Measurements from ENCODE around the gene SMAD2. TPM values are rescaled to one million over a fixed set of nuclear protein-coding genes. Genes with fewer than 3 reads are reported as not detected.
A peak's percentile ranks its signal among the peaks of the same experiment; 100 is the strongest.

SMAD2 gene
- total RNA-seq, 2 donors from 2014 or later: 92.1 to 102 TPM

DNA sequence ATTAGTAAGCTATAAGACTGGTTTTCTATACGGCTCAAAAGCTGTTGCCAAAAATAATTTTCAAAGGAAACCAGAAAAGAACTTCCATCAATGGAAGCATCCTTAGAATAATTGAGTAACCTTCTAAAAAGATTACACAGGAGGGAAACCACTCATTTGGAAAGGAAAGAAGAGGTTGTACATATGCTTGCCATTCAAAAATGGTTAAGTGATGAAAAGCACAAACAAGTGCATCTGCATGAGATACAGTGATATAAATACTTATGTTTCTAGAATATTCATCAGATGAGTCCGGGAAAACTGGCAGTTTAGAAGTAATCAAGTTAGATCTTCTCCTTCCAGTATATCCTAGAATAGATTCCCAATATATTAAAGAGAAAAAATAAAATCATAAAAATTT is 20.1 kb upstream of the SMAD2 start:
- Mint-ChIP-seq H3K9me3 (no peaks in the 10 kb centered on the region), H3K27ac (no peak overlapping the region), H3K4me3 (no peak overlapping the region), H3K4me1 (ENCODE audit: low read depth in 2 of 2) (peaks cover 11 to 16% of the 10 kb centered on the region in 2 donors), H3K27me3 (no peaks in the 10 kb centered on the region), H3K36me3 (no peaks in the 10 kb centered on the region)
- ATAC-seq (no peak), DNase-seq (ENCODE audit: low spot score) (no peak)

DNA sequence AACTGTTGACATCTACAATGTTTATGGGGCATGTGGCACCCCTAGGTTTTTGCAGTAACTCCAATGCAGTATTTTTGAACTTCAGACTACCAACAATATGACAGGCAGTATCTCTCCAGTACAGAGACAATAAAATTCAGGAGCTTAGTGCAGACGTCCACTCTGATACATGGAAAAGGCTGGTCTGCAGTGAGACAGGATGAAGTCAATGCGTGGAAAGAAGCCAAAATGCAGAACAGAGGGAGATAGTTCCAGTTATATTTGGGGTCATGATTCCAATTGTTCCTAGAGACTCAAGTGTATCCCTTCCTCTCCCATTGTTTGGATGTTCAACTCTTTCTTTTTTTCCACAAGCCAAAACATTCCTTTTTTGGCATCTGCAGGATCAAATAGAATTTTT is 18.7 kb upstream of the SMAD2 start:
- DNase-seq (ENCODE audit: low spot score) (no peak), ATAC-seq (no peak)
- peaks cover 0 to 8% of the 10 kb centered on the region in 2 donors for H3K27me3 Mint-ChIP-seq
- H3K9me3 Mint-ChIP-seq: no peaks in the 10 kb centered on the region
- H3K36me3 Mint-ChIP-seq: peaks cover 4% of the 10 kb centered on the region
- no peak overlapping the region for H3K27ac Mint-ChIP-seq
- H3K4me3 Mint-ChIP-seq: no peak overlapping the region
- peaks cover 11 to 13% of the 10 kb centered on the region in 2 donors for H3K4me1 Mint-ChIP-seq (ENCODE audit: low read depth in 2 of 2)

DNA sequence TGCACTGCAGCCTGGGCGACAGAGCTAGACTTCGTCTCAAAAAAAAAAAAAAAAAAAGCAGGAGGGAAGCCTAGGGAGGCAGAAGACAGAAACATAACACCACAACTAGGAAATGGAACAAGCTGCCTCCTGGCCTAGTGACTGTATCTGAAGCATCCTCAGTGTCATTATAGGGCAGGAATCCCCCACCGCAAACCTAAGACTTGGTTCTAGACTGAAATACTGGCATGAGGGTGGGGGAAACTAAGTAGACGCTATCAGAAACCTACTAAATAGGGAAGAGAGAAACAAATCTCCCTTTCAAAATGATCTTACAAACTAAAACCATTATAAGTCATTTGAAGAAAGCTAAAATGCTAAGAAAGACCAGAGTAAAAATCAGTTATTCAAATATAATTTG is 16.4 kb upstream of the SMAD2 start:
- H3K9me3 Mint-ChIP-seq: no peaks in the 10 kb centered on the region
- H3K27me3 Mint-ChIP-seq: peaks cover 0 to 18% of the 10 kb centered on the region in 2 donors
- no peak overlapping the region for H3K4me3 Mint-ChIP-seq
- H3K27ac Mint-ChIP-seq: no peak overlapping the region
- peaks cover 4% of the 10 kb centered on the region for H3K36me3 Mint-ChIP-seq
- no peak for DNase-seq (ENCODE audit: low spot score)
- no peak for ATAC-seq
- H3K4me1 Mint-ChIP-seq (ENCODE audit: low read depth in 2 of 2): peaks cover under 1 to 5% of the 10 kb centered on the region in 2 donors

DNA sequence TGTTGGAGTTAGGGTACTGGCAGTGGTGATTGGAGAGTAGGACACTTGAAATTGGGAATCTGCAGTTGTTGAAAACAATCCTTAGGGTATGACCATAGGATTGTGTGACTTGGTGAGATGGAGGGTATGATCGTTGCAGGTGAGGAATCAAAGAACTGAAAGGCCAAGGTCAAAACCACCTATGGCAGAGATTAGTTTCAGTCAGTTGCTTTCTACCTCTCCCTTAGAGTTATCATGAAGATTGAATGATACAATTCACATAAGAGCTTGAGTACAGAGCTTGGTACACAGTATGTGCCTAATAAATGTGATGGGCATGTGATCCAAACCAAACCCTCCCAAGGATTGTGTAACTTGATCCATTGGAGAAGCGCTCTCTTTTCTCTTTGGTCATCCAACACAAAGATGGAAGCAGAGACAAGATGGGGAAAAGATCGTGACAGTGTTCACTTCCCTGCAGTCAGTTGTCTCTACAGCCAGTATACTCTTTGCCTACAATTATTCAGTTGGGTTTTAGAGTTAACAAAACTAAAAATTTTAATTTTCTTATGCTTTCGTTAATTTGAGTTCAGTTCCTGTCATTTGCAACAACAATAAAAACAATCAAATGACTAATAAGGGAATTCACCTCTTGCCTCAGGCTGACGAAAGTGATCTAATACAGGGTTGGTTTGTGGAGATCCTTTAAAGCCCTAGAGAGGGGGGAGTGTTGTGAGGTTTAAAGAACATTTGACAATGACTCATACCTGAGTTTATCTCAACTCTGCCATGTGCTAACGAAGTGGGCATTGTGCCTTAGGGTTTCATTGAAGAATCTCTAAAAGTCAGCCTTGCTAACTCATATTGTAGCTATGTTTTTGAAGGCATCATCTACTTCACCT is 14.8 kb upstream of the SMAD2 start:
- Mint-ChIP-seq H3K36me3 (peaks cover 4% of the 10 kb centered on the region), H3K27ac (no peak overlapping the region), H3K9me3 (no peaks in the 10 kb centered on the region), H3K27me3 (peaks cover 2 to 18% of the 10 kb centered on the region in 2 donors), H3K4me3 (no peak overlapping the region), H3K4me1 (ENCODE audit: low read depth in 2 of 2) (peaks cover 0 to 5% of the 10 kb centered on the region in 2 donors)
- DNase-seq (ENCODE audit: low spot score) (no peak), ATAC-seq (peak in 1 of 2 donors; percentile 71)

DNA sequence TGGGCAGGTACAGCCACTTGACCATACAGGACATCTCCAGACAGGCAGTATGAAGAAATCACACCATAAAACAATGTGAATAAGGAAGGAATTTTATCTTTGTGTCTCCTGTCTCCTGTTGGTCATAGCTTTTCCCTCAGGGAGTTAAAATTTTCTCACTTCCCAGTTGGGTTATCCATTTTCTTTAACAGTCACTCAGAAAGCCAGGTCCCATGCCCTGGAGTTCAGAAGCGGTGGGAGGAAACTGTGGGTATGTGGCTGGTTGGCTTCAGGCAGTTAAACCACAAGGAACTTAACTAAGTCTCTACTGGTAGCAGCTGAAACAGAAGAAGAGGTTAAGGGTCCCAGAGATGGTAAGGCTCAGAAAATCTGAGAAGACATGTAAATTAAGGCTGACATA is 6.5 kb upstream of the SMAD2 start:
- no peak overlapping the region for H3K27ac Mint-ChIP-seq
- H3K4me3 Mint-ChIP-seq: no peak overlapping the region
- no peak for DNase-seq (ENCODE audit: low spot score)
- no peak for ATAC-seq
- H3K4me1 Mint-ChIP-seq (ENCODE audit: low read depth in 2 of 2): peaks cover 3 to 8% of the 10 kb centered on the region in 2 donors
- no peaks in the 10 kb centered on the region for H3K9me3 Mint-ChIP-seq
- no peaks in the 10 kb centered on the region for H3K36me3 Mint-ChIP-seq
- H3K27me3 Mint-ChIP-seq: peaks cover 0 to 5% of the 10 kb centered on the region in 2 donors

DNA sequence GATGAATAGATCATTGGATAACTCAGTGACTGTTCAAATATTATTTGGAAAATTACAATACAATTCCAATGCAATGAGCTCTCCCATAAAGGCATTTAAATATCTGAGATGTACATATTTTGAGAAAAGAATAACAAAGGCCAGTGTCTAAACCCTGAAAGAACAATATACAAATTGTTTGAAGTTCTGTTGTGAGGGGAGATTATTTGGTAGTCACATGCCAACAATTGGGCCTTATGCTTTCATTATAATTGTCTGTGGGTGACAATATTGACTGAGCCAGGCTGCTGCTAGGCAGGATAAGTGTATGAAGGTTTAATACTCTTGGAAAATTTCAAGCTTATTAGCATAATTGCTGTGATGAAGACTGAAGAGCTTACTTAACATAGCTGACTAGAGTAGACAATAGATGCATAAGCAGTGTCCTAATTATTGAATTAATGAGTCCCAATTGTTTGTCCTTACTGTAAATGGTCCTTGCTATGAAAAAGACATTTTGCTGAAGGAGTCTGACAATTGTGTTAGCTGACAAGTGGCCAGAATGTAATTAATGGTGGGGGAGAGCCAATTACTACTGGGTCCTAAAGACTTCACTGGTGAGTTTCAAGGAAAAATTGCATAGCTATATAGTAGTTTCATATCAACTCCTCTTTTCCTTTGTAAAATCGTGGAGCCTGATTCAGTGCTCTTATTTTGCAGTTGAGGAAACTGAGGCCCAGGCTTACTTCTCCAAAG is 5.0 kb upstream of the SMAD2 start:
- H3K27ac Mint-ChIP-seq: no peak overlapping the region
- H3K36me3 Mint-ChIP-seq: no peaks in the 10 kb centered on the region
- H3K27me3 Mint-ChIP-seq: peaks cover 0 to 3% of the 10 kb centered on the region in 2 donors
- no peak overlapping the region for H3K4me3 Mint-ChIP-seq
- H3K4me1 Mint-ChIP-seq (ENCODE audit: low read depth in 2 of 2): peaks cover 7 to 11% of the 10 kb centered on the region in 2 donors
- H3K9me3 Mint-ChIP-seq: no peaks in the 10 kb centered on the region
- ATAC-seq (no peak), DNase-seq (ENCODE audit: low spot score) (no peak)

DNA sequence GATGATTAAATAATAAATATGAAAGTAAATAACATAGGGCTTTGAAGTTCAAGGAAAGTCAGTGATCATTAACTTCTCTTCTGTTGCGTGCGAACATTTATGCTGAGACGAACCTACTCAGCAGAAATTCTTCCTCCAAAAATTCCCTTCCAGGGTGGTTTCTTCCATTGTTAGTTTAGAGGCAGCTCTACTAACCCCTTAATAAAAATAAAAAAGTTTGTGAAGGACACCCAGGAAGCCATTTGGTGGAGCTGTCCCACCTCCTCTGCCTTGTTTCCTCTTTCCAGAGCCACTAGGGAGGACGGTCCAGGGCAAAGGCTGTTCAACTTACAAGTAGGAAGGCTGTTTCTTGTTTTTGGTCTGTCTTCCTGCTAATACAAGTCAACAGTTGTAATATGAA is 2.1 kb upstream of the SMAD2 start:
- ATAC-seq: no peak
- Mint-ChIP-seq H3K4me1 (ENCODE audit: low read depth in 2 of 2) (peaks cover 23 to 29% of the 10 kb centered on the region in 2 donors), H3K27me3 (peaks cover 0 to 3% of the 10 kb centered on the region in 2 donors), H3K36me3 (no peaks in the 10 kb centered on the region), H3K4me3 (no peak overlapping the region), H3K27ac (no peak overlapping the region), H3K9me3 (no peaks in the 10 kb centered on the region)
- no peak for DNase-seq (ENCODE audit: low spot score)

DNA sequence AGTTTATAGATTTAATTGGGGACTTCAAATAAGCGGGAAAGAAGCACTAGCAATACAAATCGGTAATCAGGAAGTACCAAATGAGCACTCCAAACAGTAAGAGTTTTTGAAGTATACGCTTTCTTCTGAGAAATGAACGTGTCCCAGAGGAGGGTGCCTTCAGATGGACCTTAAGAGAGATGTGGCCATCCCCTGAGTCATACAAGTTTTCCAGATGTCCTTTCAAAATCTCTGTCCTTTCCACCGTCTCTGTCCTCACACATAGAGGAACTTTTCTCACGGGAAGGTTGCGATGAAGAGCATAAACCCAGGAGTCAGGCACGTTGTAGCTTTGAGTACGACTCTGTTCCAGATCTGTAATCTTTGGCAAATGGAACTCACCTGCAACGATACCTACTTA is 1.7 kb upstream of the SMAD2 start:
- Mint-ChIP-seq H3K27ac (peak overlapping the region; percentile 59 to 67), H3K36me3 (no peaks in the 10 kb centered on the region), H3K4me1 (ENCODE audit: low read depth in 2 of 2) (peaks cover 26 to 31% of the 10 kb centered on the region in 2 donors), H3K4me3 (peak overlapping the region; percentile 81), H3K9me3 (no peaks in the 10 kb centered on the region), H3K27me3 (peaks cover 0 to 3% of the 10 kb centered on the region in 2 donors)
- DNase-seq (ENCODE audit: low spot score) (no peak), ATAC-seq (no peak)

DNA sequence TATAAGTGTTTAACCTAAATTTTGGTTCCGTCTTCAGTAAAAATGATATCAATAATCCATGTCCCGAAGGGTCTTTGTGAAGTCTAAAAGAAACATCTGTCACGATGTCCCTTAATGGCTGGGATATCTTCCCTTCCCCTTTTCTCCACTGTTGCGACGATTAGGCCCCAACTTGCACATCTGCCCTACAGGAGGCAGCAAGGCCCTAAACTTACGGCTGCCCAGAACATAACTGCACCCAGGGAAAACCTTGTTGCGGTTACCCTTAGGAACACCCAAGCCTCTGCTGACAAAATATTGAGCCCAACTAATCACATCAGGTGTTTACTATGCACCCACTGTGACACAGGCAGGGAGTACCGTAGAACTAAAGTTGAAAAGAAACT is 1.3 kb upstream of the SMAD2 start:
- H3K9me3 Mint-ChIP-seq: no peaks in the 10 kb centered on the region

DNA sequence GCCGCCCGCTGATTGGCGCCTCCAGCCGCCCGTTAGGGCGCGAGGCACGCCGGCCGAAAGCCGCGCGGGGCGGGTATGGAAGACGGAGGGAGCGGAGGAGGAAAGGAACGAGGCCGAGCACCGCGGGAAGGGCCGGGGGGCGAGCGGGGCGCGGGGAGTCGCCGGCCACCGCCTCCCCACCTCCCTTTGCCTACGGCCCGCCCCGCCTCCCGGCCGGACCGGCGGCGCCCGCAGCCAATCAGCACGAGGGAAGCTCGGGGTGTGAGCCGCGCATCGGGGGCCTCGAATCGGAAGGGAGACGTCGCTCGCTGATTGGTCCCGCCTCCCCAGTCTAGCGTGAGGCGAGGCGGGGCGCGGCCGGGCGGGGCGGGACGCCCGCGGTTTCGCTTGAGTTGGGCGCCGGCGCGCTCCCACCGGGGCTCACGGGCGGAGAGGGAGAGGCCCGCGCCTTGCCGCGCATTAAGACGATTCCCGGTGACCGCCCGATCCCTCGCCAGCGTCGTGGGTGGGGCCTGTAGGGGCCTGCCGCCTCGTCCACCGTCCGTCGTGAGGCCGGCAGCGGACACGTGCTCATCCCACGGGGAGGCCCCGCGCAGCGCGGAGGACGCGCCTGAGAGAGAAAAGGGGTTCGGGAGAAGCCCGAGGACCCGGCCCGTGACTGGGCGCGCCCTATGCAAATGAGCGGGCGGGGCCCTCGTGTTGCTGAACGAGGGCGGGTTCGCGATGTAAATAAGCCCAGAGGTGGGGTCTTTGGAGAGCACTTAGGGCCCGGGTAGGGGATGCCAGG is 665 bp upstream of the SMAD2 start:
- H3K4me1 Mint-ChIP-seq (ENCODE audit: low read depth in 2 of 2): peaks cover 36% of the 10 kb centered on the region in 2 donors

More for the DNA sequence above, 1.3 kb upstream of the SMAD2 start:
- H3K4me3 Mint-ChIP-seq: peak overlapping the region; percentile 81
- H3K4me1 Mint-ChIP-seq (ENCODE audit: low read depth in 2 of 2): peaks cover 30 to 31% of the 10 kb centered on the region in 2 donors
- ATAC-seq (no peak), DNase-seq (ENCODE audit: low spot score) (no peak)
- H3K36me3 Mint-ChIP-seq: no peaks in the 10 kb centered on the region
- H3K27ac Mint-ChIP-seq: peak overlapping the region; percentile 59 to 67
- H3K27me3 Mint-ChIP-seq: peaks cover 0 to 3% of the 10 kb centered on the region in 2 donors

DNA sequence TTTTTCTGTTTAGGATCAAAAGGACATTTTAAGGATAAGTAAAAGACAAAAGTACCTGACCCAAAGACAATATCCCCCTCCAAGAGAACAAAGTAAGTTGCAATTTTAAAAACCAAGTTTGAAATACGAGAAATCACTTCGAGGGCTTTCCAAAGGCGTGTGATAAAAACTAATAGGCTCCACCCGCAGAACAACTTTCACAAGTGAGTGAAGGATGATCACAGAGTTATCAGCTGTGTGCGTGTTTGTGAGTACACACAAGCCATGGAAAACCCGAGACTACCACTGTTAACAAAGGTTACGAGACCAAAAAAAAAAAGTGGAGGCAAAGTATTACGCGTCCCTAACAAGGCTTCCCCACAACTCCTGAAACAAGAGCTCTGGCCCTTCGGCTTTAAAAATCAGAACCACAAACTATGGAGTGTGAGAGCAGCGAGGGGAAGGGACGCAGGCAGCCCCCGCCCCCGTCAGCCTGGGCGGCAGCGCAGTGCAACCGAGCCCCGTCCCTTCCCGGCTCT is 719 bp downstream of the SMAD2 start:
- Mint-ChIP-seq H3K4me1 (ENCODE audit: low read depth in 2 of 2) (peaks cover 48 to 50% of the 10 kb centered on the region in 2 donors), H3K27ac (peak overlapping the region; percentile 30 to 83), H3K9me3 (no peaks in the 10 kb centered on the region), H3K4me3 (peak overlapping the region; percentile 95), H3K36me3 (no peaks in the 10 kb centered on the region), H3K27me3 (peaks cover 0 to 3% of the 10 kb centered on the region in 2 donors)
- peak; percentile 64 for DNase-seq (ENCODE audit: low spot score)
- ATAC-seq: no peak

More for the DNA sequence above, 665 bp upstream of the SMAD2 start:
- Mint-ChIP-seq H3K9me3 (no peaks in the 10 kb centered on the region), H3K36me3 (no peaks in the 10 kb centered on the region), H3K27ac (peak overlapping the region; percentile 59 to 67), H3K27me3 (peaks cover 0 to 3% of the 10 kb centered on the region in 2 donors), H3K4me3 (peak overlapping the region; percentile 81)
- ATAC-seq: peak; percentile 92 to 93
- DNase-seq (ENCODE audit: low spot score): peak; percentile 99

DNA sequence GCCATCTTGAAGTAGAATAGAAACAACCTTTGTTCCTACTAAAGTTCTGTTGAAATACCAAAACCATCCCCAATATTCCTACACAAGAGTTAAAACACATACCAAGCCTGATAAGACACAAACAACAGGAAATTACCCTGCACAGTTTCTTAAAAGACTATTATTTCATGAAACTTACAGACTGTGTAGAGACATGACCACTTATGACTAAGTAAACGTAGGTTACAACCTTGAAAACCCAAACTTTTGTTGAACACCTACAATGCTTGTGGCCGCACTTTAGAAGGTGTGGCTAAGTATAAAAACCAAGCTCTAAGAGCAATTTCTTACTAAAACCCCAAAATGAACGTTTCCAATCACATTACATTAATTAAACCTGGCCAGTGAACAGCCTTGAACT is 2.0 kb downstream of the SMAD2 start:
- H3K27me3 Mint-ChIP-seq: no peaks in the 10 kb centered on the region
- H3K4me3 Mint-ChIP-seq: peak overlapping the region; percentile 95
- DNase-seq (ENCODE audit: low spot score) (no peak), ATAC-seq (no peak)
- no peaks in the 10 kb centered on the region for H3K36me3 Mint-ChIP-seq
- peak overlapping the region; percentile 30 to 83 for H3K27ac Mint-ChIP-seq
- peaks cover 51% of the 10 kb centered on the region in 2 donors for H3K4me1 Mint-ChIP-seq (ENCODE audit: low read depth in 2 of 2)
- no peaks in the 10 kb centered on the region for H3K9me3 Mint-ChIP-seq

DNA sequence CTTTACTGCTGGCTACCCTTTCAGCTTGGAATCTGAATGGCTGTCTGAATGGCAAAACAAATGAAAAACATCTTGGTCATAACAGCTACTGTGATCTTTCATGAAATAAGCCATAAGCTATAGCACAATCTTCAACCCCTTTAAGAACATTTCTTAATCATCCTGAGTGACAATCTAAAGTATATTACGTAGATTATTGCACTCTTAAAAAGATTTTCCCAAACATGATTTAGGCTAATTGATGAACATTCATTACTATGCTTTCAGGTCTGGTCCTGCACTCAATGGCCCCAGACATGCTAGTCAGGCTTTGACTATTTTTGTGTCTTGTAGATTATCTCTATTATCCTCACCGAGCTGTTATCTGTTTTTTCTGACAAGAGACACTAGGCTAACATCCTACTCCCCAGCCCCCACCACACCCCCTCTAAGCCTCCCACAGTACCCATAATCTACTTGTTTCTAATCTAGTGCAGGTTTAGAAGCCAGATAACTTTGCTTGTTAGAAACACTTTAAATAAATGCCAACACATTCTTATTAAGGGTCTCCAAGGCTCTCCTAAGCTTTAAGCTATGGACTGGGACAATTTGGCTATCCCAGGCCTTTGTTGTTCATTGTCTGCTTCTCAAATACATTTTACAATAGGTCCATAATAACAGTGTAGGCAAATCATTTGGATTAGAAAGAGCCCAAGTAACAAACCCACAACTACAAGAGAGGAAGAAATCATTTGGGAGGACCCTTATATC is 4.2 kb downstream of the SMAD2 start:
- H3K27ac Mint-ChIP-seq: peak overlapping the region; percentile 15 to 16
- peaks cover 52 to 53% of the 10 kb centered on the region in 2 donors for H3K4me1 Mint-ChIP-seq (ENCODE audit: low read depth in 2 of 2)
- DNase-seq (ENCODE audit: low spot score) (no peak), ATAC-seq (no peak)
- no peak overlapping the region for H3K4me3 Mint-ChIP-seq
- H3K9me3 Mint-ChIP-seq: no peaks in the 10 kb centered on the region
- H3K27me3 Mint-ChIP-seq: no peaks in the 10 kb centered on the region
- H3K36me3 Mint-ChIP-seq: no peaks in the 10 kb centered on the region

Data from natural killer cell treated with Interleukin-12 subunit alpha and Interleukin-12 subunit beta and Interleukin-15 and Interleukin-18, amount 100 ng/mL, for 72 hours (primary cell).